ENCODE data around the gene ANKRD28.

- TF ChIP-seq POLR2AphosphoS5 (IDR thresholded peaks at IDR 0.05), result no peak
- no peak for TF ChIP-seq CTCF (IDR thresholded peaks at IDR 0.05)
- no peak for TF ChIP-seq POLR2A (IDR thresholded peaks at IDR 0.05)
These were observed 158.9 kb downstream of the ANKRD28 start for GRCh38 chr3:15638891-15639262.

All from prostate gland (tissue), 2 donors.